H1 (cell line): ENCODE data around the gene FAM83B. TPM values are rescaled to one million over a fixed set of nuclear protein-coding genes. Genes with fewer than 3 reads are reported as not detected.

Source experiments
- CTCF ChIA-PET: fragments of 300-600 bp; sonication (Branson Sonifier 250); formaldehyde crosslinking; loops from one replicate; lab custom pipeline; 2021; ENCODE audit not compliant: partially characterized antibody; lab: Charles Lee
- POLR2A ChIA-PET: fragments of 300-600 bp; sonication (Branson Sonifier 250); formaldehyde crosslinking; loops from one replicate; lab custom pipeline; 2021; ENCODE audit warnings: inconsistent platforms; ENCODE audit not compliant: partially characterized antibody; lab: Charles Lee
- DNase-seq, 2 experiments: peaks; one replicate each; pipeline versions ENCODE4 v3.0.0 to v3.0.0-alpha.2; 2010 to 2022; ENCODE audit warnings: low spot score in 2 of 2, low read depth in 1 of 2, mixed read lengths in 1 of 2
- FAIRE-seq: peaks from 2 replicates; lab custom pipeline; 2011; peaks lifted over from hg19 to GRCh38; lab: Jason Lieb, UNC
- H2AFZ ChIP-seq: 2 replicates; pipeline ENCODE4 v1.8.1; 2012; ENCODE audit warnings: low read length, inconsistent platforms
- H2AK5ac ChIP-seq: 2 replicates; pipeline ENCODE4 v1.6.1; 2013; ENCODE audit warnings: low read depth, low read length
- H2BK120ac ChIP-seq: replicated peaks from 2 replicates; pipeline ENCODE3; 2013; ENCODE audit warnings: low read depth, low read length, inconsistent platforms
- H2BK12ac ChIP-seq: 2 replicates; pipeline ENCODE4 v1.6.1; 2013; ENCODE audit warnings: low read depth, low read length
- H2BK15ac ChIP-seq: 2 replicates; pipeline ENCODE4 v1.6.1; 2013; ENCODE audit warnings: low read length
- H2BK20ac ChIP-seq: 2 replicates; pipeline ENCODE4 v1.6.1; 2013; ENCODE audit warnings: low read length
- H2BK5ac ChIP-seq: 2 replicates; pipeline ENCODE4 v1.6.1; 2013; ENCODE audit warnings: low read depth, low read length
- H3K14ac ChIP-seq: 2 replicates; pipeline ENCODE4 v1.6.1; 2013; ENCODE audit warnings: inconsistent platforms; ENCODE audit not compliant: insufficient read length
- H3K18ac ChIP-seq: 2 replicates; pipeline ENCODE4 v1.6.1; 2013; ENCODE audit warnings: low read length; ENCODE audit errors: extremely low read depth
- H3K23ac ChIP-seq: 2 replicates; pipeline ENCODE4 v1.6.1; 2013; ENCODE audit warnings: inconsistent platforms; ENCODE audit not compliant: insufficient read length
- H3K23me2 ChIP-seq: 2 replicates; pipeline ENCODE4 v1.6.1; 2013; ENCODE audit warnings: low read depth, low read length
- H3K27ac ChIP-seq: 2 replicates; pipeline ENCODE4 v1.6.1; 2011; ENCODE audit warnings: low read depth, low read length, inconsistent platforms
- H3K27me3 ChIP-seq, 4 experiments: replicated peaks in 1 of 4; 1 replicate in 1 of 4; 2 replicates in 3 of 4; pipeline versions ENCODE4 v1.6.1 to v1.8.1; 2011 to 2013; ENCODE audit warnings: low read length in 3 of 4, mild to moderate bottlenecking in 3 of 4, inconsistent platforms in 2 of 4, mixed read lengths in 2 of 4, moderate library complexity in 1 of 4; ENCODE audit not compliant: control insufficient read depth in 3 of 4, insufficient read depth in 3 of 4; ENCODE audit errors: extremely low read depth in 1 of 4
- H3K36me3 ChIP-seq, 4 experiments: 2 replicates each; pipeline versions ENCODE4 v1.6.1 to v1.8.1; 2011 to 2013; ENCODE audit warnings: mild to moderate bottlenecking in 4 of 4, low read length in 3 of 4, moderate library complexity in 2 of 4, control low read depth in 1 of 4, inconsistent platforms in 1 of 4; ENCODE audit not compliant: insufficient read depth in 4 of 4, control insufficient read depth in 2 of 4
- H3K4ac ChIP-seq: replicated peaks from 2 replicates; pipeline ENCODE3; 2013; ENCODE audit warnings: low read length, low read depth, mixed read lengths, inconsistent platforms; ENCODE audit not compliant: insufficient read length
- H3K4me1 ChIP-seq, 4 experiments: replicated peaks in 1 of 4; 1 replicate in 1 of 4; 2 replicates in 3 of 4; pipeline versions ENCODE4 v1.6.1 to v1.8.1; 2011 to 2013; ENCODE audit warnings: low read length in 3 of 4, inconsistent platforms in 2 of 4, mixed read lengths in 1 of 4; ENCODE audit not compliant: insufficient read depth in 4 of 4, control insufficient read depth in 3 of 4
- H3K4me2 ChIP-seq, 2 experiments: 2 replicates each; pipeline versions ENCODE4 v1.6.1 to v1.8.1; 2011 to 2013; ENCODE audit warnings: low read depth in 2 of 2, low read length in 2 of 2, control low read depth in 1 of 2, inconsistent platforms in 1 of 2, mild to moderate bottlenecking in 1 of 2; ENCODE audit not compliant: insufficient read depth in 1 of 2
- H3K4me3 ChIP-seq, 4 experiments: fragments of 200-600, 300-600 bp in 1 of 4; sonication (generic), shearing (Covaris generic), sonication (Bioruptor Twin) in 1 of 4; 2 replicates each; pipeline versions ENCODE4 v1.5.1 to v1.8.1; 2011 to 2016; ENCODE audit warnings: low read length in 4 of 4, low read depth in 3 of 4, control low read depth in 2 of 4, inconsistent platforms in 2 of 4, mild to moderate bottlenecking in 2 of 4, mixed read lengths in 1 of 4, moderate library complexity in 1 of 4; ENCODE audit not compliant: insufficient read depth in 2 of 4; ENCODE audit errors: extremely low read depth in 1 of 4
- H3K56ac ChIP-seq: replicated peaks from 2 replicates; pipeline ENCODE3; 2013; ENCODE audit warnings: low read depth, mild to moderate bottlenecking, mixed read lengths, low read length, inconsistent platforms; ENCODE audit not compliant: insufficient read length
- H3K79me1 ChIP-seq: 2 replicates; pipeline ENCODE4 v1.6.1; 2013; ENCODE audit warnings: low read depth, low read length, control low read depth
- H3K79me2 ChIP-seq, 2 experiments: 2 replicates each; pipeline versions ENCODE4 v1.6.1 to v1.8.1; 2012 to 2013; ENCODE audit warnings: low read length in 2 of 2, mild to moderate bottlenecking in 2 of 2, inconsistent platforms in 1 of 2; ENCODE audit not compliant: insufficient read depth in 2 of 2, control insufficient read depth in 1 of 2
- H3K9ac ChIP-seq, 4 experiments: replicated peaks in 1 of 4; 1 replicate in 1 of 4; 2 replicates in 3 of 4; pipeline versions ENCODE4 v1.6.1 to v1.8.1; 2011 to 2013; ENCODE audit warnings: low read depth in 3 of 4, low read length in 3 of 4, control low read depth in 2 of 4, mild to moderate bottlenecking in 2 of 4, moderate library complexity in 2 of 4, inconsistent platforms in 1 of 4; ENCODE audit errors: extremely low read depth in 1 of 4
- H3K9me3 ChIP-seq, 2 experiments: 2 replicates each; pipeline versions ENCODE4 v1.6.1 to v1.8.1; 2012 to 2013; ENCODE audit warnings: mild to moderate bottlenecking in 2 of 2, moderate library complexity in 2 of 2, control low read depth in 1 of 2, inconsistent platforms in 1 of 2, low read depth in 1 of 2, low read length in 1 of 2, mixed read lengths in 1 of 2; ENCODE audit not compliant: insufficient read depth in 2 of 2
- H4K20me1 ChIP-seq, 2 experiments: replicated peaks in 1 of 2; 2 replicates each; pipeline versions ENCODE3 to v1.8.1; 2011 to 2013; ENCODE audit warnings: inconsistent platforms in 2 of 2, low read length in 2 of 2, mild to moderate bottlenecking in 1 of 2; ENCODE audit not compliant: insufficient read depth in 2 of 2, control insufficient read depth in 1 of 2
- H4K5ac ChIP-seq: 2 replicates; pipeline ENCODE4 v1.6.1; 2013; ENCODE audit warnings: low read length, low read depth, mixed read lengths, inconsistent platforms; ENCODE audit not compliant: insufficient read length
- H4K8ac ChIP-seq: 2 replicates; pipeline ENCODE4 v1.8.0; 2013; ENCODE audit warnings: mild to moderate bottlenecking, moderate library complexity, low read length, inconsistent platforms; ENCODE audit not compliant: insufficient read depth; ENCODE audit errors: extremely low read depth
- H4K91ac ChIP-seq: replicated peaks from 2 replicates; pipeline ENCODE3; 2013; ENCODE audit warnings: low read length, mixed read lengths, inconsistent platforms; ENCODE audit not compliant: insufficient read length
- KDM4A ChIP-seq: IDR thresholded peaks from one replicate; pipeline ENCODE4 v1.7.1; 2012; ENCODE audit warnings: low read depth, mild to moderate bottlenecking, moderate library complexity, low read length, inconsistent platforms; ENCODE audit not compliant: severe bottlenecking
- SAP30 ChIP-seq: fragments of 300-600 bp; sonication (generic); IDR thresholded peaks from 2 replicates; pipeline ENCODE4 v1.7.1; 2012; ENCODE audit warnings: low read length, moderate library complexity, mild to moderate bottlenecking, inconsistent platforms; ENCODE audit not compliant: insufficient read depth, insufficient replicate concordance
- WGBS, 2 experiments: shearing (Covaris generic) in 1 of 2; methylation state at CpG; one replicate each; pipeline versions ENCODE4 v1.1.6 to v1.1.7; 2013 to 2015; ENCODE audit warnings: low lambda C conversion rate in 2 of 2, mixed read lengths in 2 of 2, inconsistent platforms in 1 of 2, low coverage in 1 of 2, missing lambda C conversion rate in 1 of 2; ENCODE audit not compliant: insufficient replicate concordance in 2 of 2, insufficient coverage in 1 of 2, insufficient read length in 1 of 2; ENCODE audit errors: extremely low coverage in 1 of 2, missing lambda C conversion rate in 1 of 2; 5-methylcytosine and 5-hydroxymethylcytosine counted together
- polyA plus RNA-seq, 7 experiments: library from polyadenylated mRNA; depleted of rRNA in 3 of 7; stranded (reverse) in 5 of 7; unstranded in 2 of 7; fragments of >200 nt in 5 of 7; fragments of 200-250 nt in 2 of 7; gene quantifications; 1 replicate in 5 of 7; 2 replicates in 1 of 7; 4 replicates in 1 of 7; pipeline versions ENCODE4 v1.2.1 to v1.2.3, GENCODE V29; 2011 to 2013; ENCODE audit warnings: missing spikeins in 2 of 7, mixed read lengths in 2 of 7
- total RNA-seq: library from RNA; stranded (reverse); fragmentation: NEBNext Ultra II Directional; extraction: Animal tissue kit (Norgen Biotek cat#: 25700); gene quantifications from 2 replicates; pipeline ENCODE4 v1.2.1, GENCODE V29; 2021

The FAM83B gene
- total and polyA plus RNA-seq, 2 of the 8 experiments (the other 6 are each of a cell fraction or from before 2014, with no cell fraction given) = 0.71 to 5.7 TPM

GRCh38 chr6:54913211-54913610, 66.6 kb downstream of the FAM83B start:
- no peak overlapping the region for H4K8ac ChIP-seq
- H2BK120ac ChIP-seq = no peak overlapping the region
- H3K79me2 ChIP-seq = no peaks in the 10 kb centered on the region
- H2AFZ ChIP-seq = no peak overlapping the region
- no peak overlapping the region for H4K91ac ChIP-seq
- no peak overlapping the region for H3K23ac ChIP-seq
- H4K5ac ChIP-seq = no peak overlapping the region
- no peak overlapping the region for H2BK20ac ChIP-seq
- no peak overlapping the region for H3K4me2 ChIP-seq
- H3K4ac ChIP-seq = no peak overlapping the region
- no peak for DNase-seq
- H3K4me1 ChIP-seq = no peaks in the 10 kb centered on the region
- H3K79me1 ChIP-seq = no peaks in the 10 kb centered on the region
- H3K14ac ChIP-seq = no peak overlapping the region
- no peak overlapping the region for H2AK5ac ChIP-seq
- no peak overlapping the region for H3K9ac ChIP-seq
- no peaks in the 10 kb centered on the region for H3K9me3 ChIP-seq
- POLR2A ChIA-PET = no interaction called here
- TF ChIP-seq SAP30 (no peak), KDM4A (no peak)
- TF ChIP-seq, all 59 proteins: peak for 0
- Histone ChIP-seq H2BK12ac (no peak overlapping the region), H4K20me1 (no peaks in the 10 kb centered on the region), H3K27me3 (no peaks in the 10 kb centered on the region), H2BK5ac (no peak overlapping the region), H3K23me2 (no peaks in the 10 kb centered on the region), H2BK15ac (no peak overlapping the region), H3K18ac (no peak overlapping the region), H3K4me3 (no peak overlapping the region), H3K56ac (no peak overlapping the region), H3K36me3 (no peaks in the 10 kb centered on the region), H3K27ac (no peak overlapping the region)
- CTCF ChIA-PET = interaction anchor here (1.0 to 1.6 kb wide), 3 partner anchors 11 to 194 kb away, joined by 3 to 5 read pairs (median 3); no protein-coding TSS in a partner anchor
- no peak for FAIRE-seq
- 87% methylated on average over 2 of the region's 2 CpGs; no CpG with 5 or more reads in 1 of the 2 experiments for WGBS, 2 experiments
